A673 (cell line): ENCODE measurements around the gene KCNC3. TPM values are rescaled to one million over a fixed set of nuclear protein-coding genes. Genes with fewer than 3 reads are reported as not detected.

Experiments
- BruUV-seq: library from RNA; stranded (reverse); fragments of 400-500 nt; replicated peaks from 2 replicates; lab custom pipeline; 2021; lab: Mats Ljungman, UMichigan
- CTCF ChIA-PET: fragments of 300-600 bp; sonication (Branson Sonifier 250); formaldehyde crosslinking; loops from one replicate; lab custom pipeline; 2022; ENCODE audit warnings: antibody characterized with exemption; lab: Charles Lee
- POLR2A ChIA-PET: fragments of 300-600 bp; sonication (Branson Sonifier 250); formaldehyde crosslinking; loops from one replicate; lab custom pipeline; 2022; ENCODE audit warnings: antibody characterized with exemption; ENCODE audit not compliant: low non-redundant PET; lab: Charles Lee
- DNase-seq: peaks from one replicate; pipeline ENCODE4 v3.0.0-alpha.2; 2015; ENCODE audit warnings: low spot score
- H3K27ac ChIP-seq: fragments of 200-600 bp; sonication (generic); 2 replicates; pipeline ENCODE4 v1.5.1; 2016; ENCODE audit warnings: mixed run types, low read depth, mild to moderate bottlenecking, mixed read lengths, antibody characterized with exemption, low read length; ENCODE audit not compliant: poor library complexity, severe bottlenecking
- H3K27me3 ChIP-seq: fragments of 200-600 bp; sonication (generic); replicated peaks from 2 replicates; pipeline ENCODE4 v1.6.1; 2017; ENCODE audit warnings: mixed run types, low read depth, mild to moderate bottlenecking, mixed read lengths, antibody characterized with exemption, low read length; ENCODE audit not compliant: insufficient read depth, poor library complexity
- H3K36me3 ChIP-seq: fragments of 200-600 bp; sonication (generic); 2 replicates; pipeline ENCODE4 v1.6.1; 2016; ENCODE audit warnings: mixed run types, mild to moderate bottlenecking, mixed read lengths, antibody characterized with exemption, low read length; ENCODE audit not compliant: insufficient read depth, poor library complexity, severe bottlenecking
- H3K4me1 ChIP-seq: fragments of 200-600 bp; sonication (generic); 2 replicates; pipeline ENCODE4 v1.6.1; 2017; ENCODE audit warnings: mixed run types, mild to moderate bottlenecking, mixed read lengths, antibody characterized with exemption, low read length; ENCODE audit not compliant: insufficient read depth, poor library complexity, severe bottlenecking
- H3K4me3 ChIP-seq: fragments of 200-600 bp; sonication (generic); 2 replicates; pipeline ENCODE4 v1.5.1; 2016; ENCODE audit warnings: low read depth, mixed run types, mild to moderate bottlenecking, mixed read lengths, low read length; ENCODE audit not compliant: poor library complexity, severe bottlenecking
- H3K9me3 ChIP-seq: fragments of 200-600 bp; sonication (generic); 2 replicates; pipeline ENCODE4 v1.6.1; 2016; ENCODE audit warnings: mixed run types, low read depth, mild to moderate bottlenecking, mixed read lengths, antibody characterized with exemption, low read length; ENCODE audit not compliant: poor library complexity, severe bottlenecking
- CTCF ChIP-seq: fragments of 300-800, 200-600 bp; sonication (generic); conservative IDR thresholded peaks from 2 replicates; pipeline ENCODE4 v1.5.1; 2017; ENCODE audit warnings: low read depth, mild to moderate bottlenecking, antibody characterized with exemption, low read length, moderate library complexity, mixed read lengths
- EZH2 ChIP-seq: fragments of 200-600 bp; sonication (generic); IDR thresholded peaks from 2 replicates; pipeline ENCODE4 v1.6.1; 2017; ENCODE audit warnings: borderline replicate concordance, low read depth, mild to moderate bottlenecking, mixed read lengths, antibody characterized with exemption, low read length; ENCODE audit not compliant: poor library complexity, severe bottlenecking
- intact Hi-C: fragments of 100-400 bp; cut with micrococcal nuclease; formaldehyde crosslinking; loops from one replicate; pipeline ENCODE4 v1.10.0; 2022; ENCODE audit not compliant: unreplicated experiment
- total RNA-seq: library from RNA; stranded (reverse); gene quantifications from 2 replicates; pipeline ENCODE4 v1.2.3, GENCODE V29; 2021

KCNC3 gene
- total RNA-seq, 1 experiment from 2014 or later = 6.4 TPM

DNA sequence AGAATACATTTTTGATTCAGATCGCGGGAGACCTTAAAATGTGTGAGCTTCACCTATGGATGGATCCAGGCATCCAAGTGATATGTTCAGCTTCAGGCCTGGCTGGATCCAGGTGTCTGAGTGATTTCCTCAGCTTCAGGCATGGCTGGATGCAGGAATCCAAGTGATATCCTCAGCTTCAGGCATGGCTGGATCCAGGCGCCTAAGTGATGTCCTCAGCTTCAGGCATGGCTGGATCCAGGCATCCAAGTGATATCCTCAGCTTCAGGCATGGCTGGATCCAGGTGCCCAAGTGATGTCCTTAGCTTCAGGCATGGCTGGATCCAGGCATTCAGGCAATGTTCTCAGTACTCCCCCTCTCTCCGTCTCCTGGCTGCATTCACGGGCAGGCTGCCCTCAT is 60.7 kb downstream of the KCNC3 start:
- ChIA-PET POLR2A (no interaction called here), CTCF (no interaction called here)
- no peak for DNase-seq

DNA sequence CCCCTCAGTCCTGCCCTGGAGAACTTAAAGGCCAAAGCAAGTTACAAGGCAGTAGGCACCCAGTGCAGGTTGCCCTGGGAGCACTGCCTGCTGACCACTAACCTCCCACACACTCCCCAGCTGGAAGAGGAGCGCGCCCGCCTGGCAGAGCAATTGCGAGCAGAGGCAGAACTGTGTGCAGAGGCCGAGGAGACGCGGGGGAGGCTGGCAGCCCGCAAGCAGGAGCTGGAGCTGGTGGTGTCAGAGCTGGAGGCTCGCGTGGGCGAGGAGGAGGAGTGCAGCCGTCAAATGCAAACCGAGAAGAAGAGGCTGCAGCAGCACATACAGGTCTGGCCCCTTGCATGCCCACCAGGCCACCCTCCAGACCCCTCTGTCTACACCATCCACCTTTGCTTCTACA is 61.1 kb downstream of the KCNC3 start:
- intact Hi-C loops = no loop called here
- POLR2A ChIA-PET = no interaction called here
- H3K27me3 ChIP-seq = no peaks in the 10 kb centered on the region

More for the DNA sequence above, 60.7 kb downstream of the KCNC3 start:
- H3K4me1 ChIP-seq = no peaks in the 10 kb centered on the region
- H3K36me3 ChIP-seq = no peaks in the 10 kb centered on the region
- intact Hi-C loops = no loop called here
- no peak overlapping the region for H3K4me3 ChIP-seq
- no TSS peak for BruUV-seq
- H3K9me3 ChIP-seq = no peaks in the 10 kb centered on the region
- H3K27me3 ChIP-seq = no peaks in the 10 kb centered on the region
- no peak for TF ChIP-seq CTCF
- TF ChIP-seq EZH2 = no peak
- H3K27ac ChIP-seq = no peak overlapping the region

DNA sequence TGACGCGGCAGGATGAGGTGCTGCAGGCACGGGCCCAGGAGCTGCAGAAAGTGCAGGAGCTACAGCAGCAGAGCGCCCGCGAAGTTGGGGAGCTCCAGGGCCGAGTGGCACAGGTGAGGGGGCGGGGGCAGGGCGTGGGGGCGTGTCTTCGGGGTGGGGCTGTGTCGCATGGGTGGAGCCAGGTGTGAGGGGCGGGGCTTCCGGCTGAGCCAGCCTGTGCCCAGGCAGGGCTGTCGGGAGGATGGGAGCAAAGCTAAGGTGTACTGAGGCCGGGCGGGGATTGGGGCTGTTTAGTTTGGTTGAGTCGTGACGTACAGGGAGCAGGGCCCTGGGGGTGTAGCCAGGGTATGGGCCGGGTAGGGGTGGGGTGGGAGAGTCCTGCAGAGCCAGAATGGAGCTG is 62.3 kb downstream of the KCNC3 start:
- TF ChIP-seq EZH2 (no peak), CTCF (no peak)
- Histone ChIP-seq H3K36me3 (no peaks in the 10 kb centered on the region), H3K4me1 (no peaks in the 10 kb centered on the region), H3K4me3 (no peak overlapping the region), H3K9me3 (no peaks in the 10 kb centered on the region), H3K27ac (no peak overlapping the region), H3K27me3 (no peaks in the 10 kb centered on the region)
- ChIA-PET POLR2A (no interaction called here), CTCF (no interaction called here)
- no peak for DNase-seq
- no TSS peak for BruUV-seq
- intact Hi-C loops = no loop called here

More for the DNA sequence above, 61.1 kb downstream of the KCNC3 start:
- Histone ChIP-seq H3K4me3 (no peak overlapping the region), H3K4me1 (no peaks in the 10 kb centered on the region), H3K36me3 (no peaks in the 10 kb centered on the region), H3K27ac (no peak overlapping the region), H3K9me3 (no peaks in the 10 kb centered on the region)
- no TSS peak for BruUV-seq
- CTCF ChIA-PET = no interaction called here
- TF ChIP-seq CTCF (no peak), EZH2 (no peak)
- no peak for DNase-seq
